MM.1S (cell line): Measurements from ENCODE around the gene CTNNA3.

Source experiments
- DNase-seq: peaks from one replicate; pipeline ENCODE4 v3.0.0-alpha.2; 2015
- H2AFZ ChIP-seq: fragments of 300-600 bp; sonication (generic); 2 replicates; pipeline ENCODE4 v1.6.0; 2016; ENCODE audit warnings: antibody characterized with exemption, low read length
- H3F3A ChIP-seq: fragments of 300-600 bp; sonication (generic); 2 replicates; pipeline ENCODE4 v1.6.1; 2016; ENCODE audit warnings: mild to moderate bottlenecking, antibody characterized with exemption, low read length, moderate library complexity, mixed read lengths; ENCODE audit not compliant: insufficient read depth
- H3K27ac ChIP-seq: fragments of 300-600 bp; sonication (generic); 2 replicates; pipeline ENCODE4 v1.5.1; 2016; ENCODE audit warnings: mild to moderate bottlenecking, low read length
- H3K27me3 ChIP-seq: fragments of 300-600 bp; sonication (generic); replicated peaks from 2 replicates; pipeline ENCODE4 v1.6.0; 2016; ENCODE audit warnings: low read length; ENCODE audit not compliant: insufficient read depth
- H3K36me3 ChIP-seq: fragments of 300-600 bp; sonication (generic); replicated peaks from 2 replicates; pipeline ENCODE4 v1.6.1; 2016; ENCODE audit warnings: mild to moderate bottlenecking, low read length, mixed read lengths; ENCODE audit not compliant: insufficient read depth
- H3K4me1 ChIP-seq: fragments of 300-600 bp; sonication (generic); 2 replicates; pipeline ENCODE4 v1.6.1; 2016; ENCODE audit warnings: low read length, mixed read lengths
- H3K4me2 ChIP-seq: fragments of 300-600 bp; sonication (generic); 2 replicates; pipeline ENCODE4 v1.6.0; 2016; ENCODE audit warnings: low read depth, low read length
- H3K4me3 ChIP-seq: fragments of 300-600 bp; sonication (generic); 2 replicates; pipeline ENCODE4 v1.5.1; 2016; ENCODE audit warnings: low read length, mixed read lengths
- H3K79me2 ChIP-seq: fragments of 300-600 bp; sonication (generic); 2 replicates; pipeline ENCODE4 v1.6.1; 2016; ENCODE audit warnings: mixed run types, low read length, mixed read lengths
- H3K9ac ChIP-seq: fragments of 300-600 bp; sonication (generic); 2 replicates; pipeline ENCODE4 v1.6.1; 2016; ENCODE audit warnings: low read length, mixed read lengths
- H3K9me2 ChIP-seq: fragments of 300-600 bp; sonication (generic); replicated peaks from 2 replicates; pipeline ENCODE4 v1.6.1; 2016; ENCODE audit warnings: mild to moderate bottlenecking, low read length, mixed read lengths; ENCODE audit not compliant: insufficient read depth
- H3K9me3 ChIP-seq: fragments of 300-600 bp; sonication (generic); replicated peaks from 2 replicates; pipeline ENCODE4 v1.6.1; 2016; ENCODE audit warnings: mild to moderate bottlenecking, low read length, mixed read lengths; ENCODE audit not compliant: insufficient read depth
- H4K20me1 ChIP-seq: fragments of 300-600 bp; sonication (generic); 2 replicates; pipeline ENCODE4 v1.6.1; 2016; ENCODE audit warnings: mild to moderate bottlenecking, low read length, moderate library complexity, mixed read lengths; ENCODE audit not compliant: insufficient read depth
- CTCF ChIP-seq: fragments of 300-600 bp; sonication (generic); IDR thresholded peaks from 2 replicates; pipeline ENCODE4 v1.5.1; 2016; ENCODE audit warnings: antibody characterized with exemption, low read length, mixed read lengths
- EZH2 ChIP-seq: fragments of 300-600 bp; sonication (generic); optimal IDR thresholded peaks from 2 replicates; pipeline ENCODE3; 2017; ENCODE audit warnings: low read depth, mild to moderate bottlenecking, antibody characterized with exemption, low read length, mixed read lengths
- EZH2phosphoT487 ChIP-seq: fragments of 300-600 bp; sonication (generic); IDR thresholded peaks from 2 replicates; pipeline ENCODE4 v1.6.1; 2018; ENCODE audit warnings: antibody characterized with exemption, low read length

The CTNNA3 gene

GRCh38 chr10:67308912-67309311, 387.1 kb downstream of the CTNNA3 start:
- H3K9ac ChIP-seq = no peak overlapping the region
- no peak overlapping the region for H3K4me3 ChIP-seq
- H4K20me1 ChIP-seq = no peaks in the 10 kb centered on the region
- TF ChIP-seq EZH2phosphoT487 = no peak
- no peaks in the 10 kb centered on the region for H3K27me3 ChIP-seq
- no peaks in the 10 kb centered on the region for H3K9me3 ChIP-seq
- H3F3A ChIP-seq = no peaks in the 10 kb centered on the region
- H2AFZ ChIP-seq = no peak overlapping the region
- H3K36me3 ChIP-seq = no peaks in the 10 kb centered on the region
- no peak overlapping the region for H3K4me2 ChIP-seq
- DNase-seq = no peak
- H3K9me2 ChIP-seq = no peaks in the 10 kb centered on the region
- H3K79me2 ChIP-seq = no peaks in the 10 kb centered on the region
- no peaks in the 10 kb centered on the region for H3K4me1 ChIP-seq
- no peak overlapping the region for H3K27ac ChIP-seq

GRCh38 chr10:67306588-67307205, 389.3 kb downstream of the CTNNA3 start:
- no peaks in the 10 kb centered on the region for H3K79me2 ChIP-seq
- H3F3A ChIP-seq = no peaks in the 10 kb centered on the region
- H3K4me2 ChIP-seq = no peak overlapping the region
- no peaks in the 10 kb centered on the region for H4K20me1 ChIP-seq
- no peaks in the 10 kb centered on the region for H3K4me1 ChIP-seq
- H3K9me2 ChIP-seq = no peaks in the 10 kb centered on the region
- H3K36me3 ChIP-seq = no peaks in the 10 kb centered on the region
- H3K4me3 ChIP-seq = no peak overlapping the region
- DNase-seq = peak; percentile 39
- H3K27ac ChIP-seq = no peak overlapping the region
- H2AFZ ChIP-seq = no peak overlapping the region
- no peak overlapping the region for H3K9ac ChIP-seq
- TF ChIP-seq EZH2 (no peak), EZH2phosphoT487 (no peak), CTCF (peak; percentile 58)
- no peaks in the 10 kb centered on the region for H3K9me3 ChIP-seq
- no peaks in the 10 kb centered on the region for H3K27me3 ChIP-seq

GRCh38 chr10:67302701-67303100, 393.3 kb downstream of the CTNNA3 start:
- Histone ChIP-seq H3K27ac (no peak overlapping the region), H2AFZ (no peak overlapping the region), H3K27me3 (no peaks in the 10 kb centered on the region), H3K79me2 (no peaks in the 10 kb centered on the region), H3K4me2 (no peak overlapping the region), H3K4me3 (no peak overlapping the region), H3F3A (no peaks in the 10 kb centered on the region), H4K20me1 (no peaks in the 10 kb centered on the region), H3K9me2 (no peaks in the 10 kb centered on the region), H3K36me3 (no peaks in the 10 kb centered on the region), H3K9me3 (no peaks in the 10 kb centered on the region), H3K9ac (no peak overlapping the region), H3K4me1 (no peaks in the 10 kb centered on the region)
- no peak for TF ChIP-seq CTCF
- no peak for TF ChIP-seq EZH2
- no peak for TF ChIP-seq EZH2phosphoT487
- DNase-seq = no peak

GRCh38 chr10:67299761-67300160, 396.2 kb downstream of the CTNNA3 start:
- TF ChIP-seq CTCF (no peak), EZH2phosphoT487 (no peak), EZH2 (no peak)
- no peaks in the 10 kb centered on the region for H4K20me1 ChIP-seq
- no peaks in the 10 kb centered on the region for H3K4me1 ChIP-seq
- no peak overlapping the region for H3K9ac ChIP-seq
- H3K27ac ChIP-seq = no peak overlapping the region
- no peaks in the 10 kb centered on the region for H3F3A ChIP-seq
- H3K36me3 ChIP-seq = no peaks in the 10 kb centered on the region
- H3K79me2 ChIP-seq = no peaks in the 10 kb centered on the region
- H3K4me3 ChIP-seq = no peak overlapping the region
- no peaks in the 10 kb centered on the region for H3K9me3 ChIP-seq
- no peaks in the 10 kb centered on the region for H3K27me3 ChIP-seq
- no peak overlapping the region for H3K4me2 ChIP-seq
- no peak for DNase-seq
- no peak overlapping the region for H2AFZ ChIP-seq
- H3K9me2 ChIP-seq = no peaks in the 10 kb centered on the region
